ENCODE data around the gene SKIC2.

- TF ChIP-seq, protein P1, sequence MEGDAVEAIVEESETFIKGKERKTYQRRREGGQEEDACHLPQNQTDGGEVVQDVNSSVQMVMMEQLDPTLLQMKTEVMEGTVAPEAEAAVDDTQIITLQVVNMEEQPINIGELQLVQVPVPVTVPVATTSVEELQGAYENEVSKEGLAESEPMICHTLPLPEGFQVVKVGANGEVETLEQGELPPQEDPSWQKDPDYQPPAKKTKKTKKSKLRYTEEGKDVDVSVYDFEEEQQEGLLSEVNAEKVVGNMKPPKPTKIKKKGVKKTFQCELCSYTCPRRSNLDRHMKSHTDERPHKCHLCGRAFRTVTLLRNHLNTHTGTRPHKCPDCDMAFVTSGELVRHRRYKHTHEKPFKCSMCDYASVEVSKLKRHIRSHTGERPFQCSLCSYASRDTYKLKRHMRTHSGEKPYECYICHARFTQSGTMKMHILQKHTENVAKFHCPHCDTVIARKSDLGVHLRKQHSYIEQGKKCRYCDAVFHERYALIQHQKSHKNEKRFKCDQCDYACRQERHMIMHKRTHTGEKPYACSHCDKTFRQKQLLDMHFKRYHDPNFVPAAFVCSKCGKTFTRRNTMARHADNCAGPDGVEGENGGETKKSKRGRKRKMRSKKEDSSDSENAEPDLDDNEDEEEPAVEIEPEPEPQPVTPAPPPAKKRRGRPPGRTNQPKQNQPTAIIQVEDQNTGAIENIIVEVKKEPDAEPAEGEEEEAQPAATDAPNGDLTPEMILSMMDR (IDR thresholded peaks at IDR 0.05 in 2 of 3, conservative IDR thresholded peaks at IDR 0.05 in 1 of 3; ENCODE audit: control insufficient read depth in 2 of 3, extremely low read depth in 1 of 3, insufficient read depth in 1 of 3, low read depth in 3 of 3, low read length in 3 of 3) = no peak
- TF ChIP-seq POLR2A (IDR thresholded peaks at IDR 0.05; ENCODE audit: low read depth, low read length) (no peak), SIX5 (IDR thresholded peaks at IDR 0.05; ENCODE audit: low read depth, low read length, severe bottlenecking) (no peak), YY1 (IDR thresholded peaks at IDR 0.05; ENCODE audit: low read depth, low read length) (no peak), POLR2AphosphoS5 (IDR thresholded peaks at IDR 0.05; ENCODE audit: low read length) (no peak)
Measured at GRCh38 chr6:31947070-31947675, 11.8 kb upstream of the SKIC2 start.

All from GM12878 (cell line).